HTR-8/SVneo (cell line): ENCODE results near the gene MBIP.
"Not testable (repeated sequence)": the region's sequence is repeated elsewhere in the genome, so short reads cannot be mapped to it uniquely, and the experiment has no call there.

Source experiments
- DNase-seq: peaks from one replicate; pipeline ENCODE4 v3.0.0; 2011; ENCODE audit warnings: low spot score, mixed read lengths; ENCODE audit not compliant: insufficient read length
- FAIRE-seq: peaks from 2 replicates; lab custom pipeline; 2011; peaks lifted over from hg19 to GRCh38; lab: Jason Lieb, UNC

MBIP gene

GRCh38 chr14:36320200-36320896, at the start of gene MBIP:
Gene MBIP (minus strand): TSS chr14:36320637. CDS start chr14:36320588, 49 bp downstream.
- DNase-seq (peak; percentile 92), FAIRE-seq (peak; percentile 88)

GRCh38 chr14:36367985-36368774, 47.7 kb upstream of the MBIP start:
- FAIRE-seq (no peak), DNase-seq (no peak)

DNA sequence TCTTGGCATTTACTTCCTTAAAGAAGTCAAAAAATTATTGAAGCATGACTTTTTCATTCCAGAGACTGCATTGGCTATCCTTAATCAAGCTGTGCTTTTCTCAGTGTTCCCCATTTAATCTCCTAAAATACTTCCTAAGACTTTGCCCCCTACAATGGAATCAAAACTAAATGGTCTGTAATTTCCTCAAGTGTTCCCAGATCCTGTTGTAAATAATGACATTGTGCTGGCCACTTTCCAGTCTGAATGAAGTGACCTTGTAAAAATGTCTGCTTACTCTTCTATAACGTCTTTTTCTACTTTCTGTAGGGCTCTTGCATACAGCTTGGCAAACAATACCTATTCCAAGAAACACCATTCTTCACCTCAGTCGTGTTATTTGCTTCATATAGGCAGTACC, 45.3 kb upstream of the MBIP start:
- DNase-seq, result no peak
- FAIRE-seq, result no peak

- no peak for FAIRE-seq
Observed at GRCh38 chr14:36363704-36364103, 43.3 kb upstream of the MBIP start.

GRCh38 chr14:36362648-36363047, 42.2 kb upstream of the MBIP start:
- DNase-seq, result no peak
- no peak for FAIRE-seq

More at GRCh38 chr14:36363704-36364103, 43.3 kb upstream of the MBIP start:
- no peak for DNase-seq

- no peak for DNase-seq
- no peak for FAIRE-seq
Observed at GRCh38 chr14:36361210-36361853, 40.9 kb upstream of the MBIP start.

- DNase-seq (no peak), FAIRE-seq (no peak)
Observed at GRCh38 chr14:36356862-36357261, 36.4 kb upstream of the MBIP start.

DNA sequence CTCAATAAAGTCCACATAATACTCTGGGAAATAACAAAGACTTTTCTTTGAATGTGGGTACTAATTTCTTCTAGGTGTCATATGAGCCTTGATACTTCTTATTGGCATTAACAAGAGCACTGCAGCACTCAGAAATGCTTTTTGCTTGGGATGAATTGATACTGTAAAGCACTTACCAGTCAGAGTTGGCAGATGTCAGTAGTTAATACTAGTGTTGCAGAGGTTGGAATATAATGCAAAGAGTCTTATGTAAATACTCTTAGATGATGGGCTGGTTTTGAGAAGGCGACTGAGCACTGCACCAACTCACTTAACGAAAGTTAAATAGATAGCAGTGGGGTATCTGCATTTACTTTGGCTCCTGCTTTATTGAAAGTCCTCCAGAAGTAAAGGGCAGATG, 25.6 kb upstream of the MBIP start:
- DNase-seq (no peak), FAIRE-seq (no peak)

DNA sequence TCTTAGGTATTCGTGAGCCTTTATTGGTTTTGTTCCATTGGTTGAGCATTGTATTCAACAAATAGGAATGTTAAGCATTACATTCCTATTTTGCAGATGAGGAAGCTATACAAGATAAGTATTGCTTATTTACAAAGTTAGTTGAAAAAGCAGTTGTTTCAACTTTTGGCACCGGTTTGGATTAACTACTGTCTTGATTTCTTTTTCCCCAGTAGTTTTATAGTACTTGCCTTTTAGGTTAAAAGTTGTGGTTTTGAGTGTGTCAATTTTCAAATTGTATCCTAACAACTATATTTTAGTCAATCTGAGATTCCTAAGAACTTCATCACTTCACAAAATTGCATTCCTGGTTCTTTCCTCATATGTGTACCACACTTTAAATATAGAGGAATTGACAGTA, 23.8 kb upstream of the MBIP start:
- DNase-seq (no peak), FAIRE-seq (no peak)

DNA sequence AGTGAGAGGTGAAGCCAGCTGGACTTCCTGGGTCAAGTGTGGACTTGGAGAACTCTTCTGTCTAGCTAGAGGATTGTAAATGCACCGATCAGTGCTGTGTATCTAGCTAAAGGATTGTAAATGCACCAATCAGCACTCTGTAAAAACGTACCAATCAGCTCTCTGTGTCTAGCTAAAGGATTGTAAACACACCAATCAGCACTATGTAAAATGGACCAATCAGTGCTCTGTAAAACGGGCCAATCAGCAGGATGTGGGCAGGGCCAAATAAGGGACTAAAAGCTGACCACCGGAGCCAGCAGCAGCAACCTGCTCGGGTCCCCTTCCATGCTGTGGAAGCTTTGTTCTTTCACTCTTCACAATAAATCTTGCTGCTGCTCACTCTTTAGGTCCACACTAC, 21.4 kb upstream of the MBIP start:
- DNase-seq, FAIRE-seq: not testable (repeated sequence)

DNA sequence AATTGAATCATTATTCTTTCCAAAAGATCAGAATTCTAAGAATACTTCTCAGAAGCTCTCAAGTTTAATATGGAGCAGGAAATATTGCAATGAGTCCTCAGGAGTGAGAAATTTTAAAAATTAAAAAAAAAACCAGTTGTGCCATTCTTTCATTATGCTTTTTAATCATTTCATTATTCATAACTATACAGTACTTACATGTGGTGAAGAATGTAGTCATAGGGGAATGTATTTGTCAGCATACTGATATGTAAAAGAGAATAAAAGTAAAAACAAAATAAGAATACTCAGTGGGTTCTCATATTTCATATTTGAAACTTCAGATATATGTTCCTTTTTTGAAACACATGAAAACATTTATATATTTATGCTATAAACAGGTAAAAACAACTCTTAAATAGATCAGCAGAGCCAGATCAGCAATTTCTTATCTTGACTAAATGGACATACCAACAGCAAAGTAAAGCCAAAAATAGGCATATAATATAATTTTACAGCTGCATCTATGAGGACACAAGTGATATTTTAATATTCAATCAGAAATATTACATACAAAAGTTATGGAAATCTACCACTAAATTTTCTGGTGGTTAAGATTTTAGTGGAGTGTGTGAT, 19.9 kb upstream of the MBIP start:
- no peak for DNase-seq
- no peak for FAIRE-seq

DNA sequence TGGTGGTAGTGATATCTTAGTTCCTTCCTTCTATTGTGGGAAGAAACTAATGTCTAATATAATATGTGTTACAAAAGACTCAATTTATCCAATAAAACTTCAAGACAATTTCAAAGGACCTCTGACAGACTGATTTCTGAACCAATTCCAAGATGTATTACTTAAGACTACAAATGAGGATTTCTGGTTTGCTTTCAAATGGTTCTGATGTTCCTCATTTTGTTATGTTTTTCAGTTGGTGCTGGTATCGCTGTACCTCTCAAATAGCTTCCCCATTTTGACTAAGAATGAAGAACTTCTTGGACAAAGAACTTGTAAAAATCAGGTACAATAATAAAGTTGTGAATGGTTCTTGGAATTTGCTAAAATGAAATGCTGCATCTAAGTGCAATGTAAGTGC, 19.4 kb upstream of the MBIP start:
- FAIRE-seq (no peak), DNase-seq (no peak)

DNA sequence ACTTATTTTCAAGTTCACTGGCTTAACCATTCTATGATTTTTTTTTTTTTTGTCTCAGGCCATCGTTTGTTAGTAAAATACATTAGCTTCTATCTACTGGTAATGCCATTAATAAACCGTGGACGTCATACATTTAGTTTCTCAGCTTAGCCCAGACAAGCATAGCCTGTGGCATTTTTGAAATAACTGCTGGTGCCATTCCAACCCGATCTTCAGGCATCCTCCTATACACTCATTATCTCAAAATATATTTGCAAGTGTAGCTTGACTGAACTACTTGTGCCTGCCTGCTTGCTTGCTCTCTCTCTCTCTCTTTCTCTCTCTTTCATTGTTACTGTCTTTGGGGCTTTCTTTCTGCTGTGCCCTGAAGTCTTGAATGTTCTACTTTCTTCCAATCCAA, 12.7 kb upstream of the MBIP start:
- no peak for DNase-seq
- no peak for FAIRE-seq

DNA sequence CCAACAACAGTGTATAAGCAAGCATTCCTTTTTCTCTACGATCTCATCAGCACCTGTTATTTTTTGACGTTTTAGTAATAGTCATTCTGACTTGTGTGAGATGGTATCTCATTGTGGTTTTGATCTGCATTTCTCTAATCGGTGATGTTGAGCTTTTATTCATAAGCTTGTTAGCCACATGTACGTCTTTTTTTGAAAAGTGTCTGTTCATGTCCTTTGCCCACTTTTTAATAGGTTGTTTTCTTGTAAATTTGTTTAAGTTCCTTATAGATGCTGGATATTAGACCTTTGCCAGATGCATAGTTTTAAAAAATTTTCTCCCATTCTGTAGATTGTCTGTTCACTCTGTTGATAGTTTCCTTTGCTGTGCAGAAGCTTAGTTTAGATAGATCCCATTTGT, 7.1 kb upstream of the MBIP start:
- DNase-seq, FAIRE-seq: not testable (repeated sequence)

DNA sequence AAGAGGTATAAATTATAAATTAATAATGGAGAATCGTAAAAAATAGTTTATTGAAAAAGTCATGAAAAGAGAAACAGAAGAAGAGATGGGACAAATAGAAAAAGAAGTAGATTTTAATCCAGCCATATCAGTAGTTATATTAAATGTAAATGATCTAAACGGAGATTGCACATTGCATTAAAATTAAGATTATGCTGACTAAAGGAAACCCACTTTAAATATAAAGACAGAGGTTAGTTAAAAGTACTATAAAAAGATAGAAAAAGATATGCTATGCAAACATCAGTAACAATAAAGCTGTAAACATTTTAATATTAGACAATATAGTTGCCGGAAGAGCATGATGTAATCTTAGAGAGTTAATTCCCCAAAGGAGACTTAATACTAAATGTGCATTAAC, 5.4 kb upstream of the MBIP start:
- DNase-seq (no peak), FAIRE-seq (no peak)

- no peak for DNase-seq
Observed at GRCh38 chr14:36324897-36325296, 4.5 kb upstream of the MBIP start.

GRCh38 chr14:36320897-36321381, 502 bp upstream of the MBIP start:
- FAIRE-seq, result no peak
- DNase-seq, result no peak

More at GRCh38 chr14:36324897-36325296, 4.5 kb upstream of the MBIP start:
- FAIRE-seq, result no peak

DNA sequence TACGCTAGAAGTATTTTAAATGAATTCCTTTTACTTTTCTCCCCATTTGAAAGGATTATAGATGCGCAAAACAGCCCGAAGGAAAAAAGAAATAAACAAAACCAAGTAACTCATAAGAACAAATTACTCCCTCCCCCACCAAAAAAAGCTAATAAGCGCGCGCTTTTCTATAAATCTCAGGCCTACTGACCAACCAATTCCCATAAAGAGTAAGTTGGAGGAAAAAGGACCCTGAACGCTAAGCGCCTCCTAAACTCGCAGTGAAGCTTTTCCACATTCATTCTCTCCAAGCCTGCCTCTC, 588 bp downstream of the MBIP start:
- DNase-seq, result no peak
- FAIRE-seq, result no peak

DNA sequence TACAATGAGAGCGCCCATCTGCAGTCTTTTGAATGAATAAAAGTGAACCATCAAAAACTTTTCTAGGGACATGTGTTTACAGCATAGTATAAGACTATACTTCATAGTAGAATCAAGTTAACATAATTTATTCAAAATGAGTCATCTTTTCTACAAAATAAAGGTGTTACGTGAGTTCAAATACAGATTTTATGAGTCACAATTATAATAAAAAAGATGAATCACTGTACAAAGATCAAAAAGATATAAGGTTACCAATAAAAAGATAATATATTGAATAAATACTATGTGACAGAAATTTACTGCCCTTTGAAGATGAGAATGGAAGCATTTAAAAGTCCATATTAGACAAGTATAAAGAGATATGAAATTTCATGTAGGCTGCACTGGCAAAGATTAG, 2.8 kb downstream of the MBIP start:
- DNase-seq, result no peak
- FAIRE-seq, result no peak

GRCh38 chr14:36316131-36316530, 4.3 kb downstream of the MBIP start:
- no peak for FAIRE-seq
- DNase-seq, result no peak
